ENCODE measurements around the gene FAT2.
"Not testable (repeated sequence)": the region's sequence is repeated elsewhere in the genome, so short reads cannot be mapped to it uniquely, and the experiment has no call there.

FAT2 gene

GRCh38 chr5:151612689-151613427 is 21.7 kb upstream of the FAT2 start:
- DNase-seq = peak; percentile 7 to 75 (median 41)

- DNase-seq = no peak
Observed at GRCh38 chr5:151611127-151611775, 20.1 kb upstream of the FAT2 start.

- no peak for DNase-seq
Observed at GRCh38 chr5:151608522-151608921, 17.4 kb upstream of the FAT2 start.

- no peak for DNase-seq
Observed at GRCh38 chr5:151607304-151607703, 16.2 kb upstream of the FAT2 start.

- DNase-seq = no peak
Observed at GRCh38 chr5:151605559-151605958, 14.4 kb upstream of the FAT2 start.

GRCh38 chr5:151602806-151603205 is 11.7 kb upstream of the FAT2 start:
- DNase-seq = no peak

GRCh38 chr5:151601391-151601790 is 10.3 kb upstream of the FAT2 start:
- no peak for DNase-seq

GRCh38 chr5:151600069-151600665 is 9.0 kb upstream of the FAT2 start:
- no peak for DNase-seq

- no peak for DNase-seq
Observed at GRCh38 chr5:151598984-151599383, 7.9 kb upstream of the FAT2 start.

- no peak for DNase-seq
Observed at GRCh38 chr5:151598549-151598948, 7.4 kb upstream of the FAT2 start.

GRCh38 chr5:151597749-151598148 is 6.6 kb upstream of the FAT2 start:
- DNase-seq = no peak

- DNase-seq = no peak
Observed at GRCh38 chr5:151596828-151597539, 5.9 kb upstream of the FAT2 start.

- DNase-seq = no peak
Observed at GRCh38 chr5:151595411-151595826, 4.3 kb upstream of the FAT2 start.

- DNase-seq = no peak
Observed at GRCh38 chr5:151592855-151593408, 1.8 kb upstream of the FAT2 start.

GRCh38 chr5:151589878-151590570 is 1.1 kb downstream of the FAT2 start:
- DNase-seq = no peak

GRCh38 chr5:151587796-151588555 is 3.2 kb downstream of the FAT2 start:
- no peak for DNase-seq

- no peak for DNase-seq
Observed at GRCh38 chr5:151585970-151586369, 5.2 kb downstream of the FAT2 start.

GRCh38 chr5:151585344-151585743 is 5.8 kb downstream of the FAT2 start:
- DNase-seq = not testable (repeated sequence)

GRCh38 chr5:151584057-151584937 is 6.8 kb downstream of the FAT2 start:
- no peak for DNase-seq

- DNase-seq = no peak
Observed at GRCh38 chr5:151581812-151582583, 9.1 kb downstream of the FAT2 start.
